B cell (primary cell): Measurements from ENCODE around the gene PYGM. TPM values are rescaled to one million over a fixed set of nuclear protein-coding genes. Genes with fewer than 3 reads are reported as not detected.

Source experiments
- ATAC-seq: fragments of 200-7000 bp; cut with Tn5 transposase; one replicate; pipeline ENCODE4 v1.10.0; 2021; ENCODE audit warnings: low read depth, mild to moderate bottlenecking, moderate number of reproducible peaks, moderate library complexity
- CTCF ChIA-PET: fragments of 350-600 bp; sonication (Branson Sonifier 250); formaldehyde crosslinking; loops from one replicate; lab custom pipeline; 2021; ENCODE audit warnings: antibody characterized with exemption, inconsistent platforms; lab: Charles Lee
- POLR2A ChIA-PET: fragments of 350-600 bp; sonication (Branson Sonifier 250); formaldehyde crosslinking; loops from one replicate; lab custom pipeline; 2021; ENCODE audit warnings: antibody characterized with exemption; lab: Charles Lee
- DNase-seq: peaks from one replicate; pipeline ENCODE4 v3.0.0; 2013
- H2AFZ ChIP-seq: 2 replicates; pipeline ENCODE4 v1.6.1; 2012; ENCODE audit warnings: mild to moderate bottlenecking, low read depth, low read length; ENCODE audit not compliant: insufficient read depth, poor library complexity, severe bottlenecking
- H3K27ac ChIP-seq, 2 donors: 1 replicate in 1 of 2; 2 replicates in 1 of 2; pipeline ENCODE4 v1.5.1; 2012 to 2013; ENCODE audit warnings: low read length in 2 of 2, mild to moderate bottlenecking in 2 of 2, moderate library complexity in 1 of 2
- H3K27me3 ChIP-seq, 4 experiments: fragments of 200-600 bp in 1 of 4; sonication (generic) in 1 of 4; replicated peaks in 1 of 4; 1 replicate in 2 of 4; 2 replicates in 2 of 4; pipeline versions ENCODE4 v1.6.1 to v1.7.0; 2013 to 2016; ENCODE audit warnings: low read length in 3 of 4, mild to moderate bottlenecking in 2 of 4, mixed read lengths in 1 of 4, moderate library complexity in 1 of 4; ENCODE audit not compliant: insufficient read depth in 4 of 4, control insufficient read depth in 3 of 4; ENCODE audit errors: control extremely low read depth in 1 of 4
- H3K36me3 ChIP-seq, 2 experiments: replicated peaks in 1 of 2; 1 replicate in 1 of 2; 2 replicates in 1 of 2; pipeline versions ENCODE4 v1.6.1 to v1.7.1; 2013; ENCODE audit warnings: low read length in 1 of 2; ENCODE audit not compliant: insufficient read depth in 2 of 2, control insufficient read depth in 1 of 2; ENCODE audit errors: control extremely low read depth in 1 of 2, extremely low read depth in 1 of 2
- H3K4me1 ChIP-seq, 2 donors: fragments of 200-600 bp in 1 of 2; sonication (generic) in 1 of 2; 1 replicate in 1 of 2; 2 replicates in 1 of 2; pipeline versions ENCODE4 v1.5.1 to v1.6.1; 2013 to 2017; ENCODE audit warnings: low read length in 2 of 2; ENCODE audit not compliant: control insufficient read depth in 2 of 2, insufficient read depth in 2 of 2
- H3K4me2 ChIP-seq: replicated peaks from 2 replicates; pipeline ENCODE3; 2012; ENCODE audit warnings: mild to moderate bottlenecking, low read depth, low read length; ENCODE audit not compliant: poor library complexity, severe bottlenecking
- H3K4me3 ChIP-seq, 5 experiments: fragments of 200-600 bp in 1 of 5; sonication (generic) in 1 of 5; 1 replicate in 3 of 5; 2 replicates in 2 of 5; pipeline versions ENCODE4 v1.5.1 to v1.7.0; 2011 to 2016; ENCODE audit warnings: low read length in 4 of 5, mild to moderate bottlenecking in 4 of 5, low read depth in 2 of 5, control low read depth in 1 of 5, moderate library complexity in 1 of 5; ENCODE audit not compliant: insufficient read depth in 1 of 5; ENCODE audit errors: control extremely low read depth in 1 of 5, extremely low read depth in 1 of 5
- H3K79me2 ChIP-seq: fragments of 200-600 bp; sonication (generic); one replicate; pipeline ENCODE4 v1.6.0; 2016; ENCODE audit warnings: low read length; ENCODE audit not compliant: control insufficient read depth, insufficient read depth
- H3K9ac ChIP-seq: fragments of 200-600 bp; sonication (generic); 2 replicates; pipeline ENCODE4 v1.6.1; 2017; ENCODE audit warnings: mild to moderate bottlenecking, low read length, moderate library complexity
- H3K9me3 ChIP-seq, 3 donors: one replicate each; pipeline versions ENCODE4 v1.6.1 to v1.7.1; 2013; ENCODE audit warnings: low read length in 2 of 3; ENCODE audit not compliant: control insufficient read depth in 2 of 3, insufficient read depth in 1 of 3; ENCODE audit errors: control extremely low read depth in 1 of 3
- H4K20me1 ChIP-seq: 2 replicates; pipeline ENCODE4 v1.6.0; 2012; ENCODE audit warnings: mild to moderate bottlenecking, low read length; ENCODE audit not compliant: insufficient read depth, control insufficient read depth, poor library complexity, severe bottlenecking
- H3K27ac Mint-ChIP-seq: one replicate; pipeline ENCODE4 v1.8.0; 2021; ENCODE audit warnings: mixed read lengths
- H3K27me3 Mint-ChIP-seq: one replicate; pipeline ENCODE4 v1.8.0; 2021; ENCODE audit warnings: mixed read lengths
- H3K4me1 Mint-ChIP-seq: one replicate; pipeline ENCODE4 v1.8.0; 2021; ENCODE audit warnings: mixed read lengths
- H3K4me3 Mint-ChIP-seq: one replicate; pipeline ENCODE4 v1.8.0; 2021; ENCODE audit warnings: mixed read lengths
- H3K9me3 Mint-ChIP-seq: one replicate; pipeline ENCODE4 v1.8.0; 2022; ENCODE audit warnings: mixed read lengths; ENCODE audit not compliant: insufficient read depth
- EZH2 ChIP-seq: IDR thresholded peaks from 2 replicates; pipeline ENCODE4 v1.6.1; 2012; ENCODE audit warnings: borderline replicate concordance, low read depth, mild to moderate bottlenecking, moderate library complexity, low read length; ENCODE audit not compliant: insufficient read depth, poor library complexity, severe bottlenecking
- WGBS: methylation state at CpG from one replicate; pipeline ENCODE4 v1.1.5; 2013; ENCODE audit warnings: missing lambda C conversion rate; ENCODE audit not compliant: insufficient coverage; 5-methylcytosine and 5-hydroxymethylcytosine counted together
- intact Hi-C: fragments of 100-400 bp; cut with micrococcal nuclease; formaldehyde crosslinking; loops from one replicate; pipeline ENCODE4 v1.10.0; 2022
- polyA plus RNA-seq: library from polyadenylated mRNA; depleted of rRNA; stranded (reverse); fragments of >200 nt; gene quantifications from 2 replicates; pipeline ENCODE4 v1.2.3, GENCODE V29; 2012
- total RNA-seq, 2 donors: library from RNA; stranded (reverse); fragments of 120-200 nt in 1 of 2; gene quantifications; 1 replicate in 1 of 2; 2 replicates in 1 of 2; pipeline versions ENCODE4 v1.2.3 to v1.2.4, GENCODE V29; 2013 to 2022
- TF ChIP-seq, protein P1 (sequence below): fragments of 200-600 bp; IDR thresholded peaks from one replicate; pipeline ENCODE4 v1.8.0; 2022; ENCODE audit warnings: antibody characterized with exemption, mild to moderate bottlenecking

PYGM gene
- total and polyA plus RNA-seq, 2 donors (not counting 1 experiment from before 2014, with no cell fraction given): 9.3 to 9.6 TPM

DNA sequence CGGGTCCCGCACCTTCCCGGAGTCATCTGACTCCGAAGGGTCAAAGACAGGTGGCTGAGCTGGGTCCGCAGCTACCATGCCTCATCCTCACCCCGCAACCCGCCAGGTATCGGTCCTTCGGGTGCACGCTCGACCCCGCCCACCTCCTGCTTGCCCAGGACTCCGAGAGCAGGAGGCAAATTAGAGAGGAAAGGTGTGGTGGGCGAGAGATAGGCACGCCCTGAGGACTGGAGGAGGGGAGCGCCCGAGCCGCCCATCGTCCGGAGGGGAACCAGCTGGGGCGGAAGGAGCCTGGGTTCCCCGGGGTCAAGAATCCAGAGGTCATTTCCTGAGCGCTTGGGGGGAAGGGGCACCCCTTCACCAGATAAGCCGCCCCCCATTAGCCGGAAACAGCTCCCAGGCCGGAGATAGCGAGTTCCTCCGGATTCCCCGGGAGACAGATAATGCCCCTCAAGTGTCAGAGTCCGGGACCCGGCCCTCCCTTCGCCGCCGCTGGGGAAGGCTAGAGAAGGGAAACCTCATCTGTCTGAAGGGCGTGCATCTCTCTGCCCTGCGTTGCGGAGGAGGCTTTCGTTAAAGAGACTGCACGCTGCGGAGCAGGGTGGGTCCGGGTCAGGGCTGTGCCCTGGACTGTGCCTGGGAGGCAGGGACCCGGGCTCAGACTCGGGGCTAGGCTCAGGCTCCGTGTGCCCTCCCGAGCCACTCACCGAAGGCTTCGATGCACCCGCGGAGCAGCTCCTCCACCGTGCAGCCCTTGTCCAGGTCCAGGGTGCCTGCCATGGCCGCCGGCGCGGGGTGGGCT, 17.5 kb downstream of the PYGM start:
- DNase-seq (no peak), ATAC-seq (no peak)
- intact Hi-C loops: loop anchor here (1.0 to 10.0 kb wide), 6 partner anchors 19 to 833 kb away; partner anchors contain the start of genes CDC42BPG, EHBP1L1, FAM89B and MAP4K2
- H4K20me1 ChIP-seq: peaks cover 67% of the 10 kb centered on the region
- peaks cover 22 to 32% of the 10 kb centered on the region in 2 donors for H3K4me1 ChIP-seq
- ChIA-PET CTCF (interaction anchor here (0.9 to 13.7 kb wide), 16 partner anchors 16 to 253 kb away, joined by 3 to 280 read pairs (median 6); partner anchors contain the start of genes CDC42BPG, MAP4K2, NRXN2 and SF1), POLR2A (interaction anchor here (0.6 to 8.9 kb wide), 8 partner anchors 13 to 869 kb away, joined by 3 to 175 read pairs (median 6); partner anchors contain the start of genes CDC42BPG, MAP4K2, PYGM and SF1)
- H3K36me3 ChIP-seq: peaks cover 0 to 46% of the 10 kb centered on the region in 2 experiments
- no peaks in the 10 kb centered on the region for H3K9me3 ChIP-seq
- Mint-ChIP-seq H3K27ac (peak overlapping the region; percentile 86), H3K9me3 (no peaks in the 10 kb centered on the region), H3K27me3 (no peaks in the 10 kb centered on the region), H3K4me3 (peak overlapping the region; percentile 97), H3K4me1 (peaks cover 43% of the 10 kb centered on the region)
- H3K4me3 ChIP-seq: peak overlapping the region; percentile 48 to 99 (median 86)
- peak overlapping the region; percentile 99 for H3K4me2 ChIP-seq
- no peak for TF ChIP-seq EZH2
- TF ChIP-seq, protein P1, sequence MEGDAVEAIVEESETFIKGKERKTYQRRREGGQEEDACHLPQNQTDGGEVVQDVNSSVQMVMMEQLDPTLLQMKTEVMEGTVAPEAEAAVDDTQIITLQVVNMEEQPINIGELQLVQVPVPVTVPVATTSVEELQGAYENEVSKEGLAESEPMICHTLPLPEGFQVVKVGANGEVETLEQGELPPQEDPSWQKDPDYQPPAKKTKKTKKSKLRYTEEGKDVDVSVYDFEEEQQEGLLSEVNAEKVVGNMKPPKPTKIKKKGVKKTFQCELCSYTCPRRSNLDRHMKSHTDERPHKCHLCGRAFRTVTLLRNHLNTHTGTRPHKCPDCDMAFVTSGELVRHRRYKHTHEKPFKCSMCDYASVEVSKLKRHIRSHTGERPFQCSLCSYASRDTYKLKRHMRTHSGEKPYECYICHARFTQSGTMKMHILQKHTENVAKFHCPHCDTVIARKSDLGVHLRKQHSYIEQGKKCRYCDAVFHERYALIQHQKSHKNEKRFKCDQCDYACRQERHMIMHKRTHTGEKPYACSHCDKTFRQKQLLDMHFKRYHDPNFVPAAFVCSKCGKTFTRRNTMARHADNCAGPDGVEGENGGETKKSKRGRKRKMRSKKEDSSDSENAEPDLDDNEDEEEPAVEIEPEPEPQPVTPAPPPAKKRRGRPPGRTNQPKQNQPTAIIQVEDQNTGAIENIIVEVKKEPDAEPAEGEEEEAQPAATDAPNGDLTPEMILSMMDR: no peak
- H3K27ac ChIP-seq: peak overlapping the region; percentile 34 to 84
- peak overlapping the region; percentile 50 for H2AFZ ChIP-seq
- WGBS: 10% methylated on average over 42 of the region's 54 CpGs
- peaks cover 61% of the 10 kb centered on the region for H3K79me2 ChIP-seq
- peak overlapping the region; percentile 94 for H3K9ac ChIP-seq
- no peaks in the 10 kb centered on the region for H3K27me3 ChIP-seq
